GM12874 (cell line): Measurements from ENCODE around the gene PLXDC1.
A peak's percentile ranks its signal among the peaks of the same experiment; 100 is the strongest.

Source experiments
- CTCF ChIP-seq: IDR thresholded peaks from 2 replicates; pipeline ENCODE4 v1.5.1; 2011; ENCODE audit warnings: low read depth, mild to moderate bottlenecking, control low read depth, low read length, moderate library complexity; ENCODE audit not compliant: insufficient read depth

PLXDC1 gene

GRCh38 chr17:39069114-39069756 lies 82.2 kb downstream of the PLXDC1 start:
- peak; percentile 74 for TF ChIP-seq CTCF

GRCh38 chr17:39064819-39065218 lies 86.6 kb downstream of the PLXDC1 start:
- no peak for TF ChIP-seq CTCF

- no peak for TF ChIP-seq CTCF
Measured at GRCh38 chr17:39064374-39064773, 87.1 kb downstream of the PLXDC1 start.

GRCh38 chr17:39063681-39064069 lies 87.8 kb downstream of the PLXDC1 start:
- no peak for TF ChIP-seq CTCF

- TF ChIP-seq CTCF = no peak
Measured at GRCh38 chr17:39062846-39063680, 88.4 kb downstream of the PLXDC1 start.

GRCh38 chr17:39058524-39058923 lies 92.9 kb downstream of the PLXDC1 start:
- no peak for TF ChIP-seq CTCF

GRCh38 chr17:39057701-39058206 lies 93.7 kb downstream of the PLXDC1 start:
- no peak for TF ChIP-seq CTCF
